GM19467 (cell line): ENCODE measurements around the gene STAT2.

Experiments used
- ATAC-seq: cut with Tn5 transposase; IDR thresholded peaks from one replicate; pipeline ENCODE4 v1.9.1; 2021; ENCODE audit warnings: mild to moderate bottlenecking, moderate library complexity; ENCODE audit not compliant: unreplicated experiment

STAT2 gene

DNA sequence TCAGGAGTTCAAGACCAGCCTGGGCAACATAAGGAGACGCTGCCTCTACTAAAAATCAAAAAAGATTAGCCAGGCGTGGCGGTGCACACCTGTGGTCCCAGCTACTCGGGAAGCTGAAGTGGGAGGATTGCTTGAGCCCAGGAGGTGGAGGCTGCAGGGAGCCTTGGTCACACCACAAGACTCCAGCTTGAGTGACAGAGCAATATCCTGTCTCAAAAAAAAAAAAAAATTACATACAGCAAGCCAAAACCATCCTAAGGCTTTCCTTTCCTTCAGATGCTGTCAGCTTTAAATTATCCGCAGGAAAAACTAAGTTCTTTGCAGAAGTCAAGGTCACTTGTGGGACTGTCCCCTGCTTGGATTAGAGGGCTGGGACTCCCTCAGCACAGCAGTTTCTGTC lies 61.1 kb downstream of the STAT2 start:
- no peak for ATAC-seq

DNA sequence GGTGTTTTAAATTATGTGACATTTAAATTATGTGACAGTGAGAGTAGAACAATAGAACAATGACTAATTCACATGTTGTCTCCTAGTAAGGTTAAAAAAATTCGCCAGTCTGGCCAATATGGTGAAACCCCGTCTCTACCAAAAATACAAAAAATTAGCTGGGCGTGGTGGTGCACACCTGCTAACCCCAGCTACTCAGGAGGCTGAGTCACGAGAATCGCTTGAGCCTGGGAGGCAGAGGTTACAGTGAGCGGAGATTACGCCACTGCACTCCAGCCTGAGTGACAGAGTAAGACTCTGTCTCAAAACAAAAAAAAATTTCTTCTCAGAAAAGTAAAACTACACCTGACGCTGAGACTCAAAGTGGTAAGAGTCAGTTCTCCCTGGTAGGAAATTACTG lies 62.5 kb downstream of the STAT2 start:
- no peak for ATAC-seq

DNA sequence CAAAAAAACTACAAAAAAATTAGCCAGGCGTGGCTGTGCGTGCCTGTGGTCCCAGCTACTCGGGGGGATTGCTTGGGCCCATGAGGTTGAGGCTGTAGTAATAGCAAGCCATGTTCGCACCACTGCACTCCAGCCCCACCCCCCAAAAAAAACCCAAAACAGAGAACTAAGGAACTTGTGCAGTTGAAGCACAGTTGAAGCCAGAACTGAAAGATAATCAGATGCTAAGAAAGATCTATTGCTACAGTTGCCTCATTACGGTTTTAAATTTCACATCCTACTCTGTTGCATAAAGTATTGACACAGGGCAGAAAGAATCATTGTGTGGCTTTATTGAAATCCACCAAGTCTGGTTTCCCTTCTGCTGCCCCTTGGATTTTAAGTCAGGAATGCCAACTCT lies 63.6 kb downstream of the STAT2 start:
- no peak for ATAC-seq

DNA sequence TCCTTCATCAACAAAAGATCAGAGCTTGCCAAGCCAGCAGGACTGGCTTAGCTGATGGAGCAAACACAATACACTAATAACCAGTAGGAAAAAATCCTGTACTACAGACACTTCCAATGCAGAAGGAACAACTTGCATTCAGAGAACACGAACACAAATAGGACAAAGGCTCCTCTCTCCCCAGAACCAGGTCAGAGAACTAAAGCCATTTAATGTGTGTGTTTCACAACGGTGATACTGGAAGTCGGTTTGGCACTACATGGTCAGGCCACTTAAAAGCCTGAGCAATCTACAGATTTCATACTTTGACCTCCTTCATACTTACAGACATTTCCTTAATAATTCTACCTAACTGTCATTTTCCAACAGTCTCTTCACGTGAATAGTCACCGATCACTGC lies 66.1 kb downstream of the STAT2 start:
- no peak for ATAC-seq
